M059J (cell line): Measurements from ENCODE around the gene HEXD. TPM values are rescaled to one million over a fixed set of nuclear protein-coding genes. Genes with fewer than 3 reads are reported as not detected.
"Not testable (repeated sequence)": the region's sequence is repeated elsewhere in the genome, so short reads cannot be mapped to it uniquely, and the experiment has no call there.

Experiments used
- DNase-seq: peaks from one replicate; pipeline ENCODE4 v3.0.0-alpha.2; 2012; ENCODE audit warnings: low read depth
- total RNA-seq: library from RNA; depleted of rRNA; stranded (reverse); fragments of >200 nt; shearing (Covaris generic); gene quantifications from 2 replicates; pipeline ENCODE4 v1.2.3, GENCODE V29; 2014

Gene HEXD
- total RNA-seq, 1 experiment from 2014 or later = 7.3 TPM

DNA sequence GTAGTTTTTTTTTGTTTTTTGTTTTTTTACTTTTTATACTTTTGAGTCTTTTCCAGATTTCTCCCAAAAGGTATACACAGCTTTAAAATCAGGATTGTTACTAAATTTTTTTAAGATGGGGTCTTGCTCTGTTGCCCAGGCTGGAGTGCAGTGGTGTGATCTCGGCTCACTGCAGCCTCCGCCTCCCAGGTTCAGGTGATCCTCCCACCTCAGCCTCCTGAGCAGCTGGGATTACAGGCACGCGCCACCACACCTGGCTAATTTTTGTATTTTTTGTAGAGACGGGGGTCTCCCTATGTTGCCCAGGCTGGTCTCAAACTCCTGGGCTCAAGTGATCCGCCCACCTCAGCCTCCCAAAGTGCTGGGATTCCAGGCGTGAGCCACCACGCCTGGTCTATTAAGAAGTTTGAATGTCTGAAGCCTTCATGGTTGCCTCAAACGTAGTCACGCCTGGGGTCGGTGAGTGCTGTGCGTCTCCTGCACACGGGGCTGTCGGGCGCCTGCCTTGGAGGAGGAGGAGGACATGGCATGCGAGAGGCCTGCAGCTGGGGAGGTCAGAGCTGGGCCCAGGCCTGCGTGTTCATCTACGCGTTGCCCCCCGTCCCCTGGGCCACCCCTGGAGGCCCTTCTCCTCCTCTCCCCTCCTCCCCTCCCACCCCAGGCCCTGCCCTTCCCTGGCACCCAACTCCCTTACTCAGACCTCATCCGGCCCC is 35.8 kb upstream of the HEXD start:
- not testable (repeated sequence) for DNase-seq

DNA sequence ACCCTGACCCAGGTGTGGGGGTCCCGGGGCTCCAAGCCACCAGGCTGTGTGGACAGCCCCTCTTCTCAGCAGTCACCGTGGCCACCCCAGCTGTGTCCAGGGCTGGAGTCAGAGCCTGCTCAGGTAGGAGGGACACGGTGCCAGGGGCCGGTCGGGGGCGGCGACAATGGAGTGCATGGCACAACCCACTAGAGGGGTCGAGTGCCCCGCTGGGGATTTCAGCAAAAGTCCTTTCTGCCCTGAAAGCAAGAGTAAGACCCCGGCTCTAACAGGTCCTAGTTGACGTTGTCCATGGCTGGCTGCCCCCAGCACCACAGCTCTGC is 35.3 kb upstream of the HEXD start:
- DNase-seq = no peak

DNA sequence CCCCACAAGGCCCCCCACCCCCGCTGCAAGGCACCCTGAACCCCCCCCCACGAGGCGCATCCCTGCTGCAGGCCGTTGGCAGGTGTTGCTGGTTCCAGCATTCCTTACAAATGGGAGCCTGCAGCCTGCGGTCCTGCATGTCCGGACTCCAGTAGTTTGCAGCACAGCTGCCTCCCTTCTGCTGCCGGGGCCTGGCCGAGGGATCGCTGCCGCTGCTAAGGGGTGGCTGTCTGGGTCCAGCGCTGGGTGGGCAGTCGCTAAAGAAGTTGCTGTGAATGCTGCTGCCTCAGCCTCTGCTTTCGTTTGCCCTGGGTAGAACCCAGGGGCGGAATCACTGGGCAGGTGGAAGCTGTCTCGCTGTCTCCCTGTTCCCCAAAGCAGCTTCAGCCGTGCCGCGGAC is 34.7 kb upstream of the HEXD start:
- DNase-seq = no peak

DNA sequence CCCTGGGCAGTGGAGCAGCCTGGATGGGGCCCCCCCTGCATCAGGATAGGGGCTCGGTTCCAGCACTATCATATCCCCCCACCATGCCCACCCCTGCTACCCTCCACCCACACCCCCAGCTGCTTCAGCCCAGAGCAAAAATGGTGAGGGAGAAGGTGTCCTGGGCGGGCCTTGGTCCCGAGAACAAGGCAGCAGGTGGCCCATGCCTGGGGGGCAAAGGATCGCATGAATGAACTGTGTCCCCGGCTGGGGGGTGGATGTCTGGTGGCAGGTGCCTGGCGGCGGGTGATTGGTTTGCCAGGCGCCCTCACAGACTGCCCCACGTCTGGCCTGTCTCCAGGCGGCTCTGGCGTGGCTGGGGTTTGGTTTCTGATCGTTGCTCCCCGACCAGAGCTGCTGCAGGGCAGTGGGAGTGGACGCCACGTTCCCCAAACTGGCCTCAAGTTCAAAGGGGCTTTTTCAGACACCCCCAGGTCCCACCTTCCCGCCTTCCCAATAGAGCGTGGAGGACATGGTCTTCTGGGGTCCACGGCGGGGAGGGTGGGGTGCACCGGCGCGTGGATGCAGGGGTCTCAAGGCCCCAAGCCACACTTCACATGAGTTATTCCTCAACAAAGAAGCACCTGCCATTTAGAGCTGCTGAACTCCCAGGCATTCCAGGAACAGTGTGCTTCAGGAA is 34.0 kb upstream of the HEXD start:
- no peak for DNase-seq

DNA sequence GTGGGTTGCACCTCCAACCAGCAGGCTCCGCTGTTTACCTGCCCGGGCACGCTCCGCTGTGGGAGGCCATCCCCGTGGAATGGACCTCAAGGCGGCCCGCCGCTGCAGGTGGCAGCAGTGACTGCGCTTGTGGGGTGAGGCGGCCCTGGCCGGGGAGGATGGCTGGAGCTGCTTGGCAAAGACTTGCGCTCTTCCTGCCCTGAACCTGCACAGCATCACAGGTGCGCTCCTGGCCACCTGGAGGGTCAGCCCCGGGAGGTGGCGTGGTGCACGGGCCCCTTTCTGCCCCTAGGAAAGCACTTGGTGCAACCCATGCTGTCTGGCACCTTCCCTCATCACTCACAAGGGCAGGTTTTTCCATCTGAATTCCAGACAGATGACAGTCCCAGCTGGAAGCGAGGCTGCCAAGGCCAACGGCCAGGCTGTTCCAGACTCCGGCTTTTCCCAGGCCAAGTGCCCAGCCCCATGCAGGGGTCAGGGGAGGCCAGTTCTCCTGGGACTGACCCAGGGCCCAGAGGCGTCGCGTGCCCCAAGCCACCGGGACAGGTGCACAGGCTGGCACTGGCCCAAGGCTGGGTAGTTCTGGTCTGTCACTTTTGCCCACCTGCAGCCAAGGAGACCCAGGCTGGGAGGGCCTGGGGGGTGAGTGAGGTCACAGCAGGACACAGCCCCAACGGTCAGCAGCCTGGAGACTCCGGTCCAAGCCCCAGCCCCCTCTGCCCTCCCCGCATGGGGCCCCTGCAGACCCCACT is 33.2 kb upstream of the HEXD start:
- DNase-seq = peak; percentile 78

DNA sequence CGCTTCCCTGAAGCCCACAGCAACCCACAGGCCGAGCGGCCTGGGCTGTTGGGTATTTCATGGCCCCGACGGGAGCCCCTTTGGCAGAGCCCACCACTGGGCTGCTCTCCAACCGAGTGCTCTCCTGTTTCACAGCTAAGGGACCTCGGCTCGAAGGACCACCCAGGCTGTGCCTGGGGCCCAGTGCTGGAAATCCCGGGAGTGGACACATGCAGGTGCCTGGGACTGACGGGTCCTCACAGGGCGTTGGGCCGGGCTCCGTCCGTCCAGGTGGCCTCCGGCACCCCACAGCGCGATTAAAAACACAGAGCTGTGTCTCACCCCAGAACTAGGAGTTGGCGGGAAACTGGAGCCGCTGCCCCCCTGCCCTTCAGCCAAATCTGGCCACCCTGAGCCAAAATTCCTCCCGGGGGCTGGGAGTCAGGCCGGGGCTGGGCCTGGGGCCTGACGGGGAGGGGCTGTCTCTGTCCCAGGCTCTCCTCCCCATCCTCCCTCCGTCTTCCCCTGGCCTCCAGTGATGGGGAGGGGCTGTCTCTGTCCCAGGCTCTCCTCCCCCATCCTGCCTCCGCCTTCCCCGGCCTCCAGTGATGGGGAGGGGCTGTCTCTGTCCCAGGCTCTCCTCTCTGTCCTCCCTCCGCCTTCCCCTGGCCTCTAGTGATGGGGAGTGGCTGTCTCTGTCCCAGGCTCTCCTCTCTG is 32.4 kb upstream of the HEXD start:
- DNase-seq = no peak

DNA sequence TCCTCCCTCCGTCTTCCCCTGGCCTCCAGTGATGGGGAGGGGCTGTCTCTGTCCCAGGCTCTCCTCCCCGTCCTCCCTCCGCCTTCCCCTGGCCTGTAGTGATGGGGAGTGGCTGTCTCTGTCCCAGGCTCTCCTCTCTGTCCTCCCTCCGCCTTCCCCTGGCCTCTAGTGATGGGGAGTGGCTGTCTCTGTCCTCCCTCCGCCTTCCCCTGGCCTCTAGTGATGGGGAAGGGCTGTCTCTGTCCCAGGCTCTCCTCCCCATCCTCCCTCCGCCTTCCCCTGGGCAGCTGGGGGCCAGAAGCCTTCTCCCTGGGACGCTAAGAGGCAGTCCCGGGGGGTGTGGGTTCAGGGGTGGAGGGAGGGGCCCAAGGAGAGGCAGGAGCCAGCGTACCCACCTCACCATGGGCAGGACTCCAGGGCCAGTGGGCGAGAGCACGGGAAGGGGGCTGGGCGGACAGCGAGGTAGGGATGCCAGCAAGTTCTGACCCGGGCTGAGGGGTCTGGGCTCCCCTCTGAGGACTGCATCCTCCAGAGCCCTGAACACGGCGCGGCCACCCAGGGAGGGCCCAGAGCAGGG is 31.8 kb upstream of the HEXD start:
- no peak for DNase-seq

DNA sequence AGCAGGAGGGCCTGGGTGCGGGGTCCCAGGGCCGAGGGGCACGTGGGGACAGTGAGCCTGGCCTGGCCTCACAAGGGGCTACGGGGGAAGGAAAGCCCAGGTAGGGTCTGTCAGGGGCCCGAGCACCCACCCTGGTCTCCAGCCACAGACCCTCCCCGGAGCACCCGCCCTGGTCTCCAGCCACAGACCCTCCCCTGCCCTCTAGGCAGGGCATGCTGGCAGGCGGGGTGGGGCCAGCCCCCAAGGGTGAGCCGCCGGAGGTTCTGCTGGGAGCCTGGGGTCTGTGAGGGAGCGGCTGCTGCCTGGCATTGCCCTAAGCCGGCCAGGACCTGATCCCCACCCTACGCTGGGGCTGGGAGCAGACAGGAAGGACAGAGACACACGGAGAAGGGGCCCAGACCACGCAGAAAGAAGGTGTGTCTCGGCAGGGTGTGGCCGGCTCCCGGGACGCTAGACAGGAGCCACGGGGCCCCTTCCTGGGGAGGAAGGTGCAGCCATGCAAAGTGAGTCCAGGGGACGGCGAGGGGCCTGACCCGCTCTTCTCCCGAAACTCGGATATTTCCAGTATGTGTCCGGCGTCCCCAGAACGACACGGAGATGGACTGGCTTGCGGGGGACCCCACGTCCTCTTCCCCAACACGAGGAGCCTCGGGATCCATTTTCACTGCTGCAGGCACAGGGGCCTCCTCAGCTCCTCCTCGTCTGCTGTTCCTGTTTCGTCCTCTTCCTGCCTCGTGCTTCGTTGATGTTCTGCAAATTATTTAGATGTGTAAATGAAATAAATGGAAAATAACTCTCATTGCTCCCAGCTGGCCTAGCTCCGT is 31.1 kb upstream of the HEXD start:
- no peak for DNase-seq

DNA sequence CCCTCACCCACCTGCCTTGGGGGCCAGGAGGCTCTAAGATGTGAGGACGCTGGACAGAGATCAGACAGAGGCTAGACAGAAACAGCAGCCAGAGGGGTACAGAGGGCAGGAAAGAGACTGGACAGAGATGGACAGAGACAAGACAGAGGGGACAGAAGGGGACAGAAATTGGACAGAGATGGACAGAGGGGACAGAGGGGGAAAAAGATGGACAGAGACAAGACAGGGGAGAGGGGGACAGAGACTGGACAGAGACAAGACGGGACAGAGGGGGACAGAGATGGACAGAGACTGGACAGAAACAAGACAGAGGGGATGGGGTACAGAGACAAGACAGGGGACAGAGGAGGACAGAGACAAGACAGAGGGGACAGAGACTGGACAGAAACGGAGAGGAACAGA is 30.4 kb upstream of the HEXD start:
- no peak for DNase-seq

DNA sequence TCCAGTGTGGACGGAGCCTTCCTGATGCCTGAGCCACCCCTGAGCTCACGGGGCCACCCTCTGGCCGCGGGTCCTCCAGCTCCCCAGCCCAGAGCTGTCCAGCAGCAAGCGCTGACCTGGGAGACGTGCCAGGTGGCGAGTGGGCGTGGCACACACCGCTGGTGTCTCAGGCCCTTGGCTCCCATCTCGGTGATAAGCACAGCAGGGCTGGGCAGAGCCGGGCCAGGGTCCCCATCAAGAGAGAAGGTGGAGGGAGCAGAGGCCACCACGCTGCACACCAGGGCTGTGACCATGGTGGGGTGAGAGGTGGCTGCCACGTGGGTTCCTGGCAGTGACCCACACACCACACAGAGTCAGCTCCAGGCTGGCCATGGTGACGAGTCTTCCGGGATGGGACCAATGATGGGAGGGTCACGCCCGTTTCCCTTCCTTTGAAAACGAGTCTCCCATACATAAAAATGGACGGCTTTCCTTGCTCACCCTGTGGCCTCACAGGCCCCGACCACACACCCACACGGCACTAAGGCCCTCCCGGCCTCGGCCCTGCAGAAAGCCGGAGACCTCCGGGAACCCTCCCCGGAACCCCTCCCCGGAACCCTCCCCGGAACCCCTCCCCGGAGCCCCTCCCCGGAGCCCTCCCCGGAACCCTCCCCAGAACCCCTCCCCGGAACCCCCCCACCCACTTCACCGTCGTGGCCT is 29.8 kb upstream of the HEXD start:
- DNase-seq = peak; percentile 68

DNA sequence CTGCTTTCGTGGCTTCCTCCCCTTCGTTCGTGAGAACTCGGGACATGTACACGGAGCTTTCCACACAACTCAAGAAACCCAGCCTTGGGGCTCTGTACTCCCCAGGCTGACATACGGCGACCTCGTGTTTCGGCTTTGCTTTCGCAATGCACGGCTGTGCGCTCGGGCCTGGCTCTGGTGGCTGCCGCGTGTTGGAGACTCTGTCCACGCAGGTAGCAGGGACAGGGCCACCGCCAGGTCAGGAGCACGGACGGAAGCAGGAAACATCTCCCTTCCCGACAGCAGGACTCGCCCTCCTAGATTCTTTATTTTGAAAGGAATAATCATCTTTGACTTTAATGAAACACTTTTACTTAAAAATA is 29.2 kb upstream of the HEXD start:
- no peak for DNase-seq

DNA sequence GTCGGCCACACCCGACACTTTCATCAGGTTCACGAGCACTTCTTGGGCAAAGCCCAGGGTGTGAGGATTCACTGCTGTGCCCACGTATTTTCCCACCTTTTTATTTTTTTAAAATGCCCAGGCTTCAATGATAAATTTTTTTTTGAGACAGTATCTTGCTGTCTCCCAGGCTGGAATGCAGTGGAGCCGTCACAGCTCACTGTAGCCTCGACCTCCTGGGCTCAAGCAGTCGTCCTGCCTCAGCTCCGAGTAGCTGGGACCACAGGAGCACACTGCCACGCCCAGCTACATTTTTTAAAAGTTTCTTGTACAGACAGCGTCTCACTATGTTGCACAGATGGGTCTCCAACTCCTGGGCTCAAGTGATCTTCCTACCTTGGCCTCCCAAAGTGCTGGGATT is 28.8 kb upstream of the HEXD start:
- no peak for DNase-seq

DNA sequence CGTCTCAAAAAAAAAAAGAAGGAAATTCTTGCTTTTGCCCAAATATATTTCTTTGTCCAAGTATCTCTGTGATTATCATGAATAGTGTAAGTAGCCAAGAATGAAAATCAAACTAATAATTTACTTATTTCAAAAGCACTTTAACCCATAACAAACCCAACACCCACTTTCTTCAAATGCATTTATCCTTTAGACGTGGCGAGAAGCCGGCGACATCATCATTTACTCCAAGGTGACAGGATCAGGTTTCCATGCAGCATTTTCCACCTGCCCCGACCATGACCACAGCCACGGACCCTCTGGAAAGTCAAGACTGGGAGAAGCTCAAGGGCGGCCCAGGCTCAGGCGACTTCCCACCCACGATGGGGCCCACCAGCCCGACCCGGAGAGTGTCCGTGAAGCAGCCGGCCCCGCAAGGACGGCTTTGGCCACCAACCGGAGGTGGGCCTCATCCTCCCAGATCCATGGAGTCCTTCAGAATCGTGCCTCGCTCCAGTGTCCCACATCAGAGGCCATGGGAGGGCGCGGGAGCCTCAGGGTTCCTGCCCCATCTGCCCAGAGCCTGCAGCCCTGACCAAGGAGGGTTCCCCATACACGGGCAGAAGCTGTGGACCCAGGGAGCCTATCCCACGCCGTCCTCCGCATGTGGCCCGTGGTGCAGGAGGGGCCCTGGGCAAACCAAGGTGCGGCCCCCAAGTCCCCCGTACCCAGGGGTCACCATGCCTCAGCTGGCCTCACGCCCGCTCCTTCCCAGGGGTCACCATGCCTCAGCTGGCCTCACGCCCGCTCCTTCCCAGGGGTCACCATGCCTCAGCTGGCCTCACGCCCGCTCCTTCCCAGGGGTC is 27.9 kb upstream of the HEXD start:
- DNase-seq = no peak

DNA sequence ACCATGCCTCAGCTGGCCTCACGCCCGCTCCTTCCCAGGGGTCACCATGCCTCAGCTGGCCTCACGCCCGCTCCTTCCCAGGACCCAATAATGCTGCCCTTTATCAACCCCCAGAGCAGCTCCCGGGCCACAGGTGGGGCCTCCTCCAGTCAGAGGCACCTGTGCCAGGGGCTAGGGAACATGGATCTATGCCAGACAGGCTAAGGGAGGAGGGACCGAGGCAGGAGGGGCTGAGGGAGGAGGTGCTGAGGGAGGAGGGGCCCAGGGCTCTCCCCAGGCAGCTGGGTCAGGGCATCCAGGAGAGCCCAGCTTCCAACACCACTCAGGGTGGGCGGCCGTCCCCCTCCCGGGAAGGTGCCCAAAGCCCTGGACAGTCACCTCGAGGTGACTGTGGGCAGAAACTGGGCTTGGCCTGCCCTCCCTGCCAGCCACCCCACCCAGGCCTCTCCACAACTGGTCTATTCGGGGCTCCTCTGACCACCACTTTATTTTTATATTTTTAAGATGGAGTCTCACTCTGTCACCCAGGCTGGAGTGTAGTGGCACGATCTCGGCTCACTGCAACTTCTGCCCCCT is 27.2 kb upstream of the HEXD start:
- DNase-seq = no peak

DNA sequence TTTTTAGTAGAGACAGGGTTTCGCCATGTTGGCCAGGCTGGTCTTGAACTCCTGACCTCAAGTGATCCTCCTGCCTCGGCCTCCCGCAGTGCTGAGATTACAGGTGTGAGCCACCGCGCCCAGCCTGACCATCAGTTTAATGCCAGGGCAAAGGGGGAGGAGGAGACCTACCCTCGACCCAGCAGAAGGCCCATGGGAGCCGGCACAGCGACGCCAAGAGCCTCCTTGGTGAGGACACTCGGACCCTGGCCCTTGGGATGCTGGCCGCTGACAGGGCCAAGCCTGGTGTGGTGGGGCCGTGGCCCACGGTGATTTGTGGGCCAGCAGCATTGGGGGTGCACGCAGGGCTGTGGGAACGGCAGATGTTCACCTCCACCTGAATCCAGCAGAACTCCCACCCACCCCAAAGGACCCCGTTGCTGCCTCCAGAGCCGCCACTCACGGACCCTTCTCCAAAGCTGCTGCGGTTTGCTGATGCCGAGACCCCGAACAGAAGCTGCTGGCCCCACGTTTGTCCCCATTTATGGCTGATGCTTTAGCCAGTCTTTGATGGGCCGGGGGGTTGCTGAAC is 26.6 kb upstream of the HEXD start:
- no peak for DNase-seq

DNA sequence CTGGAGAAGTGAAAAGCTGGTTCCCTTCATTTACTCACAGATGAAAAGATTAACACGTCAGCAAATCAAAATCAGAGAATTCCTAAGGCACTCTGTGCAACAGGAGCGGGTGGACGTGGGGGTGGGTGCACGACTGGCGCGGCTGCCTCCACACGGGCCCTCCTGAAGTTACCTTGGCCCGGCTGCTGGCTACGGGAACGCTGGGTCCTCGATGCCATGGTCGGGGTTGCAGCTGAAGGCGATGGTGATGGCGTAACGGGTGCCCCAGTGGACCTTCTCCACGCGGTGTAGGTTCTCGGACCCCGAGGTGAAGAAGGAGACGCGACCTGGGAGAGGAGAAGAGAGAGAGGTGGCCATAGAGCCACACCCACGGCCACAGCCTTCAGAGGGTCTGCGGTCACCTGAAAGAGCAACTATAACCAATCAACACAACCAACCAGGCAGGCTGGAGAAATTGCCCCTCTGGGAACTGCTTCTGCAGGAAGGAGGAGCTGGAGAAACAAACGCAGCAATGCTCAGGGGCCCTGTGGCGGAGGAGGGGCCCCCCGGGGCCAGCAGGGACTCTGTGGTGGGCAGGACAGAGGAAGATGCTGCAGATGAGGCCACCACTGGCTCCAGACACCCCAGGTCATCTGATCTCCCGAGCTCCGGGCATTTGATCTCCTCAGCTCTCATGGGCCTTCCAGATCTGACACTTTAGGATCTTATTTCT is 25.8 kb upstream of the HEXD start:
- no peak for DNase-seq

DNA sequence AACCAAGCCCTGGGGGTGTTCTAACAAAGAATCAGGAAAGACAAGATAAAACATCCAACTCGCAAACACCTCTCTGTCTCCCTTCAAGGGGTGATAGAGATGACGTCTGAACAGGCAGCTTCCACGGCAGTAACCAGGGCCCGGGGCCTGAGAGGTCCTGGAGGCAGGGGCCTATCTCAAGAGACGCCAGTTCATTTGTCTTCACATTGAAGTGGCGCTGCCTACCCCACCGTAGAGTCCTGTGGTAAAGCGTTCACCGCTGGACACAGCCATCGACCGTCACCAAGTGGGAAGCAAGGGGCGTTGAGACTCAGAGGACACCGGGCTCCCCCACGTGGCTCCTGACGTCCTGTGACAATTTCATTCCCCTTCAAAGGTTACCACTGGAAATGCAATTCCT is 25.2 kb upstream of the HEXD start:
- no peak for DNase-seq

DNA sequence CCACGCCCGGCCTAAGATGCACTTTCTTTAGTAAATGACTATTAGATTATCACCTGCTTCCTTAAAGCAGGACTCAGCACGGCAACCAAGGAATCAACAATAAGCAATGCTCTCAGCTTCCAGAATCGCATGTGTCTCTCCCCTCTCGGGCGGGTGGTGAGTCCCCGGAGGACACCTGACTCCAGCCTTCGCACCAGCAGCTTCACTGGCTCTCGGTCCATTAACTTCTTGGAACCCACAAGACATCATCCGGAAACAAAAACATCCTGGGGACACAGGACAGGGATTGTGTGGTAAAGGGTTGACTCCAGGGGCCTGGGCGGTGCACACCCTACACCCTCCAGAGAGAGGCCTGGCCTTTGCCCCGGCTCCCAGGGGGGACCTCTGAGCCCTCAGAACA is 23.9 kb upstream of the HEXD start:
- no peak for DNase-seq
